HUDEP-2 (cell line): ENCODE results near the gene ITPR2.
"Not testable (repeated sequence)": the region's sequence is repeated elsewhere in the genome, so short reads cannot be mapped to it uniquely, and the experiment has no call there.

Experiments used
- DNase-seq, 76 experiments: peaks; one replicate each; lab custom pipeline; 2025; ENCODE audit not compliant: unreplicated experiment in 76 of 76; lab: John Stamatoyannopoulos, UW

The ITPR2 gene

GRCh38 chr12:26488351-26488750 is 344.6 kb downstream of the ITPR2 start:
- no peak for DNase-seq

DNA sequence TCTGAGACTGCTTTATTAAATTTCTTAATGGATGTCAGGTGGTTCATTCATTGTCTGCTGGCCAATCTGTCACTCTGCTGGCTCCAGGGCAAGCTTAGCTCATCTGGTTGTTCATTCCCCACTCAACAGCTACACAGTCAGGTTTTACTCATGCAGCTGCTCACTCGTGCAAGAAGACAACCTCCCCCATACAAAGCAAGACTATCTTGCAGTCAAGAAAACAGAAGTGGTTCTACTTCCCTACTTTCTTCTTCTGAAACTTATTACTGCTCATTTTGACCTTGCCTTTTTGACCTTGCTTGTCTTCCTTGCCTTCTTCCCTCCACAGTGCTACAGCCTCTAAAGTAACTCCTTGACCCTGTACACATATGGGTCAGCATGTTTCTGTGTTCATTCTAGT is 359.7 kb downstream of the ITPR2 start:
- DNase-seq, result no peak

GRCh38 chr12:26471560-26471959 is 361.4 kb downstream of the ITPR2 start:
- DNase-seq, result no peak

DNA sequence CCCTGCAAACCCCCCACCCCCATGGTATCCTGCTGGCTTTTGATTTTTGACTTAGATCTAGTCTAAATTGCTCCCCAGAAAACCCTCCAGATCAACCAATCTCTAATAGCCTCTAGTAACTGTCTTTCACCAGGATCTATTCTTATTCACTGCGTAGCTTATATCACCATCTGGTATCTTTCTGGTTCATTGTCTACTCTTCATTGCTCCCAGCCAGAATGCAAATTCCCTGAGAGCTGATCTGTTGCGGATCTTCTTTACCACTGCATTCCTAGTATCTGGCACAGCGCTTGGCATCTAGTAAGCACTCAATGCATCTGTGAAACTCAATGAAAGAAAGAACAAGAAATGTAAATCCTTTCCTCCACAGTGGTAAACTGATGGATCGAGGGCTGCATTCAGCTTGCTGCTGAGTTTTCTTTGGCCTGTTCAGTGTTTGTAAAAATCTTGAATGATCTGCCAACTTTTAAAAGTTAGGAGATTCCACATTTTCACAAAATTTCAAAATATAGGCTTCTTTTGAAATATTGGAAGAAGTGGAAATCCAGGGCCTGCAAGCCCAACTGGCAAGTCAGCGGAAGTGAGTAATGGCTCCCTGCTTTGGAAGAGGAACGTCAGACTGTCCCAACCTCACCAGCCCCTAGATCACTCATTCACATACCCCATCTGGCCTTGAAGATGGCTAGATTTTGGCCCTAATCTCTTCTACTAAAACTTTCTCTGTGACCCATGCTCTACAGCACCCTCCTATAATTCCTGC is 363.4 kb downstream of the ITPR2 start:
- no peak for DNase-seq

DNA sequence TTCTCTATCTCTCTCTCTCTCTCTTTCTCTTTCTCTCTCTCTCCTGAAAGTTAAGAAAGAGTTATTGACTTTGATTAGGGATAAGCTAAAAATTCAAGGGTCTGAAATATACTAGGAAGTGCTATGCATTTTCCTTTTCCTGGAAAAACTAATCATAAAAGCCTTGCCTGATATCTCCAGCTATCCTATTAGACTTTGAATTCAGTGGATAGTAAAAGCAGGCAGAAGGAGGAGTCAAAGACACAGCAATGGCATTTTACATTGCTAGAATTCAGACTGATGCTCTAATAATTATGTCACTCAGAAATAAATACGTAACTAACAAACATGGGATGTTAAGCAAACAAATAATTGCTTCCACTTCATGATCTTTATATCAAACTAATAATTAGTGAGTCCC is 365.6 kb downstream of the ITPR2 start:
- DNase-seq, result no peak

- DNase-seq, result no peak
Observed at GRCh38 chr12:26466726-26467125, 366.3 kb downstream of the ITPR2 start.

- DNase-seq, result no peak
Observed at GRCh38 chr12:26465419-26466097, 367.4 kb downstream of the ITPR2 start.

GRCh38 chr12:26461776-26462175 is 371.2 kb downstream of the ITPR2 start:
- no peak for DNase-seq

DNA sequence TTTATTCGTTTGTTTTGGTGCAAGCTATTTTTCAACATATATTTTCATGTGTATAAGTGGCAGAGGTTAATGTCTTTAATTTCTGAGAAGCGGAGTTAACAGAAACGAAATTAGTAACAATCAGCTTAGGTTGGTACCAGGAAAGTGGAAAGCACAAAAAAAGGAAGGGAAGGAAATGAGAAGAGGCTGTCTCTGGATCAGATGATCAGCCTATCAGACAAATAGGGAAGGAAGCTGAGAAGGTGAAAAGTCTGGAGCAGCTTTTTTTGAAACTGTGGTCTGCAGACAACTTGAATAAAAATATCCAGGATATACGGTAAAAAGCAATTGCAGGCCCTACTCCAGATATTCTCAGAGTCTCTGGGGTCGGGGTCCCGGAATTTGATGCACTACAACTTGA is 372.6 kb downstream of the ITPR2 start:
- no peak for DNase-seq

- DNase-seq, result peak in 23 of 76 experiments; percentile 3 to 63 (median 18)
Observed at GRCh38 chr12:26455936-26456574, 376.9 kb downstream of the ITPR2 start.

DNA sequence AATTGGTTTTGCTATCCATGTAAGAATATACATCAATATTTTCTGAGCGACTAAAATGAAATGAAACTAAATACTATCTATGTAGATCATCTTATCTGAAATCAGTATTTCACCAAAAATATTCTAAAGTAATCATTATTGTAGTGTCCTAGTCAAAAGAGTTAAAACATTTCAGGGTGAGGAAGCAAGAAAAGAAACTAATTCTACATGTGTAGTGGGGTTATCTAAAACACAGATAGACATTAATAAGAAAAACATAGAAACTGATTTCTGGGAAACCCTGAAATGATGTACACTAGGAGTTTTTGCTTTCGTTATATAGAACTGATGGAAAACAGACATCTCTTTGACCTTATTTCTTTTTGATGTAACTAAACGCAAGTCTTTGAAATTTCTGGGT is 379.7 kb downstream of the ITPR2 start:
- DNase-seq, result no peak

GRCh38 chr12:26452511-26452910 is 380.5 kb downstream of the ITPR2 start:
- no peak for DNase-seq

GRCh38 chr12:26451763-26452162 is 381.2 kb downstream of the ITPR2 start:
- DNase-seq, result no peak

DNA sequence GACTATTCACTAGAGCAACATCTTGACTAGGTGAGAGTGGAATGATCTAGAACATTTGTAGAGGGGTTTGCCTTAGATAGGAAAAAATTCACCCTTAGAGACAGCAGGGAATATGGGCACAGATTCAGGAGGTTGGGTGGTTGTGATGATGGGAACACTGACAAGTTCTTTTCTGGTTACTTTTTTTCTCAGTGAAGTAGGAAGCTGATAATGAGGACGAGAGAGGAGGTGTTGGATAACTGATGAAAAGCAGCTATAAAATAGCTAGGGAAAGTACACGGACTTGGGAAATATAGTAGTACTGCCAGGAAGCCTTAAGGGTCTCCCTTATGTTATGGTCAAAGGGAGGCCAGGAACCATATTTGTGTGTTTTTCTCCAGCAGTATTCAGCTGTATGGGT is 387.1 kb downstream of the ITPR2 start:
- DNase-seq, result no peak

DNA sequence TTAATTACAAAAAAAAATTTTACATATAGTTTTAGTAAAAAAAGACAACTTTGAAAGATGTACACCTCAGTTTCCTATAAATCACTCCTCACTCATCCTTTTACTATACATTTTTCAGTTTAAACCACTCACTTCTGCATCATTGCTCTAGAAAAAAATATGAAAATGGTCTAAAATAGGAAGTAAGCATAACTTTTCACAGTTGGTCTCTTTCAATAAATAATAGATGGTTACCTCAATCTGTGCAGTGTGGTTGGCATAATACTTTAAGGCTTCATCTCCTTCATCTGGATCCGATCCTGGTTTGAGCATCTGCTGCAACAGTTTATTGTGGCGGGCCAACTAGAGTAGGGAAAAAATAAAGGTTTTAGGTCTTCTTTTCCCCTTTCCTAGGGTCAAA is 389.7 kb downstream of the ITPR2 start:
- no peak for DNase-seq

GRCh38 chr12:26441434-26441833 is 391.6 kb downstream of the ITPR2 start:
- DNase-seq, result no peak

DNA sequence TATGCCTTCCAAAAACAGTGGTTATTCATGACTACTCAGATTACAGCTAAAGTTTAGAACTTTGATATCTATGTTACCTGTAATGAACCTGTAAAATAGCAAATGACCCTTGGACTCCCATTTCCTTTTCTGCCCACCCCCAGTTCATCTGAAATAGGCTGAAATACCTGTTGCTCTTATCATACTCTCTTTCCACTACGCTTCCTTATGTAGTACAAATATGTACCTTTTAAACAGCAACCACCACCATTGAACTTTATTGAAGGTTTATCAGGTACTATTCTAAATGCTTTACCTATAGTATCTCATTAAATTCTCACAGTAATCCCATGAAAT is 398.0 kb downstream of the ITPR2 start:
- DNase-seq, result no peak

- peak in 41 of 76 experiments; percentile 2 to 69 (median 35) for DNase-seq
Observed at GRCh38 chr12:26434299-26435068, 398.5 kb downstream of the ITPR2 start.

- DNase-seq, result not testable (repeated sequence)
Observed at GRCh38 chr12:26433701-26434100, 399.3 kb downstream of the ITPR2 start.

DNA sequence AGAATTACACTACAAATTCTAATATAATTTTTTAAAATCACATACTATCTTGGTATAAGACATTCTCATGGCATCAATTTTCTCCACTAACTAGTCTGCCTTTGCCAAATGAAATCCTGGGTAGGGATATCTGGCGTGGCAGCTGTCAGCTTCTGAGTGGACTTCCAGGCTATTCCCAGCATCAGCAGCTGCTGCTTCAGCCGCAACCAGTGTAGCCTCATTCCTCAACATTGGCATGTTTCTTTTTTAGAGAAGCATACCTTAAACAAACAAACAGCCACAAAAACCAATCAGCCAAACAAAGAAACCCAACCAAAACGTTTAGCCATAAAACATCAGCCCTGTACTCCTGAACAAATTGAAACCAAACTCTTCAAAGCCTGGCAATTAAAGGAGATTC is 401.8 kb downstream of the ITPR2 start:
- no peak for DNase-seq

- not testable (repeated sequence) for DNase-seq
Observed at GRCh38 chr12:26430596-26430995, 402.4 kb downstream of the ITPR2 start.
